Fibroblast of the aortic adventitia (primary cell): ENCODE measurements around the gene ULK4. TPM values are rescaled to one million over a fixed set of nuclear protein-coding genes. Genes with fewer than 3 reads are reported as not detected.
"Not testable (repeated sequence)": the region's sequence is repeated elsewhere in the genome, so short reads cannot be mapped to it uniquely, and the experiment has no call there.

Experiments
- DNase-seq: peaks from one replicate; pipeline ENCODE4 v3.0.0-alpha.2; 2010; ENCODE audit warnings: low read depth
- H3K4me3 ChIP-seq: 2 replicates; pipeline ENCODE4 v1.5.1; 2011; ENCODE audit warnings: low read depth, mild to moderate bottlenecking, control low read depth, low read length, moderate library complexity
- total RNA-seq: library from RNA; depleted of rRNA; stranded (reverse); fragments of >200 nt; gene quantifications from 2 replicates; pipeline ENCODE4 v1.2.3, GENCODE V29; 2012; ENCODE audit warnings: low replicate concordance
- TF ChIP-seq, protein P1 (sequence below): IDR thresholded peaks from 2 replicates; pipeline ENCODE4 v1.5.1; 2011; ENCODE audit warnings: mild to moderate bottlenecking, low read length, control low read depth, inconsistent platforms; ENCODE audit not compliant: insufficient read depth

The ULK4 gene
- total RNA-seq, 1 donor = 16.1 TPM

DNA sequence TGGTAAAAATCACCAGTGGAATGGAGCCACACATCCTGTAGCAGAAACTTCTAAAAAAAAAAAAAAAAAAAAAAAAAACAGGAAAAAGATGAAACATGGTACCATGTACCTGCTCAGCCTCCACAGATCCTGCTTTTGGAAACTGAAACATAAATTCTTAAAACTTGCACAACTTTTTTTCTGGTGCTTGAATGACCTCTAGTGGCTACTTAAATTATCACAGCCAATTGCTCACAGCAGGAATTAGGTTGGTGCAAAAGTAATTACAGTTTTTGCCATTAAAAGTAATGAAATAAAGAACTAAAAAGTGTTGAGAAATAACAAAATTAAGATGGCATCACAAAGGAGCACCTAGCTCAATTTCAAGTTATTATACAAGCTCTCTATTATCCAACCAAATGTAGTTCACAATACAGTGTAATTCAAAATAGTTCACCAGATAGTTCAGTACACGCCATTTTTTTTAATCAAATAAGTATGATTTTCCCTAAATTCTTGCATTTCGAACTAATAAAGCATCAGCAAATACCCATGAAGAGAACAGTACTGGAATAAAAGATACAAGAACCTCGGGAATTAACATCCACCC lies 80.6 kb downstream of the ULK4 start:
- DNase-seq = peak; percentile 66
- TF ChIP-seq, protein P1, sequence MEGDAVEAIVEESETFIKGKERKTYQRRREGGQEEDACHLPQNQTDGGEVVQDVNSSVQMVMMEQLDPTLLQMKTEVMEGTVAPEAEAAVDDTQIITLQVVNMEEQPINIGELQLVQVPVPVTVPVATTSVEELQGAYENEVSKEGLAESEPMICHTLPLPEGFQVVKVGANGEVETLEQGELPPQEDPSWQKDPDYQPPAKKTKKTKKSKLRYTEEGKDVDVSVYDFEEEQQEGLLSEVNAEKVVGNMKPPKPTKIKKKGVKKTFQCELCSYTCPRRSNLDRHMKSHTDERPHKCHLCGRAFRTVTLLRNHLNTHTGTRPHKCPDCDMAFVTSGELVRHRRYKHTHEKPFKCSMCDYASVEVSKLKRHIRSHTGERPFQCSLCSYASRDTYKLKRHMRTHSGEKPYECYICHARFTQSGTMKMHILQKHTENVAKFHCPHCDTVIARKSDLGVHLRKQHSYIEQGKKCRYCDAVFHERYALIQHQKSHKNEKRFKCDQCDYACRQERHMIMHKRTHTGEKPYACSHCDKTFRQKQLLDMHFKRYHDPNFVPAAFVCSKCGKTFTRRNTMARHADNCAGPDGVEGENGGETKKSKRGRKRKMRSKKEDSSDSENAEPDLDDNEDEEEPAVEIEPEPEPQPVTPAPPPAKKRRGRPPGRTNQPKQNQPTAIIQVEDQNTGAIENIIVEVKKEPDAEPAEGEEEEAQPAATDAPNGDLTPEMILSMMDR = peak; percentile 61
- no peak overlapping the region for H3K4me3 ChIP-seq

- TF ChIP-seq, protein P1 = no peak
- no peak overlapping the region for H3K4me3 ChIP-seq
- DNase-seq = no peak
Measured at GRCh38 chr3:41880387-41880786, 81.5 kb downstream of the ULK4 start.

DNA sequence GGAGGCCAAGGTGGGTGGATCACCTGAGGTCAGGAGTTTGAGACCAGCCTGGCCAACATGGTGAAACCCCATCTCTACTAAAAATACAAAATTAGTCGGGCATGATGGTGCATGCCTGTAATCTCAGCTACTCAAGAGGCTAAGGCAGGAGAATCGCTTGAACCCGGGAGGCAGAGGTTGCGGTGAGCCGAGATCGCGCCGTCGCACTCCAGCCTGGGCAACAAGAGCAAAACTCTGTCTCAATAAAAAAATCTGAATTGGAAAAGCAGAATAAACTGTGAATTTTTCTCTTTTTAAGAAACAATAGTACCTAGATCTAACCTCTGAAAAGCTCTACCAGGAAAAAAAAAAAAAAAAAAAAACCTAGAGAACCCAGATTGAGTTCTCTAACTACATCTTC lies 84.2 kb downstream of the ULK4 start:
- DNase-seq, H3K4me3 ChIP-seq: not testable (repeated sequence)

DNA sequence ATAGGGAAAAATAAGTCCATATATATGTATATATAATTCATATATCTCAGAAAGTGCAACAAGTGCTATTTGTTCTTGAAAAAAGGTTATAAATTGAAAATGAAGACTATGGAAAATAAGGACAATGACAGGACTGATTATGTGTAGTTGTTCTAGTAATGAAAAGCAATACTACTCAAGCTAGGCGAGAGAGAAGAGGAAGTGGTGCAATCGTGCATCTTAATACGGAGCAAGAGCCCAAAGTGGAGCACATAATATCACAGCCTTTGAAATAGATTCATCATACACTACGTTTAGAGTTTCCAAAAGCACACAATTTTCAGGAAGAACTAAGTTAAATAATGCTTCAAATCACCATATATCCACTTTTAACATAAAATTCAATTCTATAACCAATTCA lies 87.9 kb downstream of the ULK4 start:
- TF ChIP-seq, protein P1 = no peak
- no peak for DNase-seq
- no peak overlapping the region for H3K4me3 ChIP-seq

- no peak for DNase-seq
- TF ChIP-seq, protein P1 = no peak
- no peak overlapping the region for H3K4me3 ChIP-seq
Measured at GRCh38 chr3:41872157-41872556, 89.7 kb downstream of the ULK4 start.

- no peak overlapping the region for H3K4me3 ChIP-seq
- TF ChIP-seq, protein P1 = no peak
- no peak for DNase-seq
Measured at GRCh38 chr3:41867533-41867932, 94.4 kb downstream of the ULK4 start.

DNA sequence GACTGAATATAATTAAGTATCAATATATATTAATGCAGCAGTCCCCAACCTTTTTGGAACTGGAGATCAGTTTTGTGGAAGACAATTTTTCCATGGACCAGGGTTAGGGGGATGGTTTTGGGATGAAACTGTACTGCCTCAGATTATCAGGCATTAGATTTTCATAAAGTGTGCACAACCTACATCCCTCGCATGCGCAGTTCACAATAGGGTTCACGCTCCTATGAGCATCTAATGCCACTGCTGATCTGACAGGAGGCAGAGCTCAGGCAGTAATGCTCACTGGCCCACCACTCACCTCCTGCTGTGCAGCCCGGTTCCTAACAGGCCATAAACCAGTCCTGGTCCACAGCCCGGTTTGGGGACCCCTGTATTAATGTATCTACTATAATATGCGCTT lies 95.6 kb downstream of the ULK4 start:
- TF ChIP-seq, protein P1 = no peak
- no peak for DNase-seq
- H3K4me3 ChIP-seq = no peak overlapping the region
